Stimulated activated CD8-positive, alpha-beta memory T cell treated with anti-CD3 and anti-CD28 coated beads, Interleukin-12 subunit alpha, Interleukin-12 subunit beta, amount 100 ng/mL, for 24 hours (primary cell): ENCODE results near the gene ABL2.
"Not testable (repeated sequence)": the region's sequence is repeated elsewhere in the genome, so short reads cannot be mapped to it uniquely, and the experiment has no call there.

Source experiments
- DNase-seq: peaks from one replicate; pipeline ENCODE4 v3.0.0-alpha.2; 2020; ENCODE audit errors: extremely low read depth

The ABL2 gene

GRCh38 chr1:179169616-179170467 lies 59.6 kb downstream of the ABL2 start:
- DNase-seq, result no peak

- DNase-seq, result no peak
Measured at GRCh38 chr1:179168536-179168935, 60.9 kb downstream of the ABL2 start.

- no peak for DNase-seq
Measured at GRCh38 chr1:179167955-179168354, 61.5 kb downstream of the ABL2 start.

- DNase-seq, result no peak
Measured at GRCh38 chr1:179167418-179167777, 62.1 kb downstream of the ABL2 start.

GRCh38 chr1:179166663-179167417 lies 62.6 kb downstream of the ABL2 start:
- DNase-seq, result no peak

GRCh38 chr1:179164494-179164893 lies 65.0 kb downstream of the ABL2 start:
- DNase-seq, result no peak

GRCh38 chr1:179156708-179157107 lies 72.8 kb downstream of the ABL2 start:
- DNase-seq, result no peak

GRCh38 chr1:179156026-179156425 lies 73.5 kb downstream of the ABL2 start:
- no peak for DNase-seq

- DNase-seq, result no peak
Measured at GRCh38 chr1:179155615-179156014, 73.9 kb downstream of the ABL2 start.

GRCh38 chr1:179154437-179154836 lies 75.0 kb downstream of the ABL2 start:
- no peak for DNase-seq

- DNase-seq, result no peak
Measured at GRCh38 chr1:179153217-179153616, 76.3 kb downstream of the ABL2 start.

- DNase-seq, result no peak
Measured at GRCh38 chr1:179151908-179152682, 77.4 kb downstream of the ABL2 start.

- DNase-seq, result no peak
Measured at GRCh38 chr1:179146911-179147310, 82.6 kb downstream of the ABL2 start.

GRCh38 chr1:179146476-179146875 lies 83.0 kb downstream of the ABL2 start:
- no peak for DNase-seq

GRCh38 chr1:179145521-179145920 lies 84.0 kb downstream of the ABL2 start:
- no peak for DNase-seq

GRCh38 chr1:179144626-179145025 lies 84.9 kb downstream of the ABL2 start:
- DNase-seq, result no peak

- no peak for DNase-seq
Measured at GRCh38 chr1:179143322-179143721, 86.2 kb downstream of the ABL2 start.

- DNase-seq, result no peak
Measured at GRCh38 chr1:179142889-179143299, 86.6 kb downstream of the ABL2 start.

- no peak for DNase-seq
Measured at GRCh38 chr1:179141592-179142251, 87.8 kb downstream of the ABL2 start.

- not testable (repeated sequence) for DNase-seq
Measured at GRCh38 chr1:179138755-179139154, 90.7 kb downstream of the ABL2 start.

- DNase-seq, result no peak
Measured at GRCh38 chr1:179137617-179138255, 91.7 kb downstream of the ABL2 start.
